ENCODE measurements around the gene CLNK.

CLNK gene

DNA sequence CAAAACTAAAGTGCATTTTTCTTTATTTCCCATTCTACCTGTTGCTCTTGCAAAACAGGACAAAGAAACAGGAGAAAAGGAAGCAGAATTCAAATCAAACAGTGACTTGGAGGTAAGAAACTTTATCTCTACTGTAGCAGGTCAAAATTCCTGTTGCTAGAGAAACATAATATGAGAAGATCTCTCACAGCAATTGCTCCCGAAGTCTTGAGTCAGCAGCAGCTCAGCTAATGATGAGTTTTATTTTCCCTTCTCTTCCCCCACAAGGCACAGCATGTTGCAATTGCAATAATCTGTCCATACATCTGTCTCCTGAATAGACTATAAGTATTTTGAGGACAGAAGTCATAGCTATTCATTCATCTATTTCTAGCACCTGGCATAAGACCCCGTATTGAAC is 112.7 kb downstream of the CLNK start:
- DNase-seq, result no peak

DNA sequence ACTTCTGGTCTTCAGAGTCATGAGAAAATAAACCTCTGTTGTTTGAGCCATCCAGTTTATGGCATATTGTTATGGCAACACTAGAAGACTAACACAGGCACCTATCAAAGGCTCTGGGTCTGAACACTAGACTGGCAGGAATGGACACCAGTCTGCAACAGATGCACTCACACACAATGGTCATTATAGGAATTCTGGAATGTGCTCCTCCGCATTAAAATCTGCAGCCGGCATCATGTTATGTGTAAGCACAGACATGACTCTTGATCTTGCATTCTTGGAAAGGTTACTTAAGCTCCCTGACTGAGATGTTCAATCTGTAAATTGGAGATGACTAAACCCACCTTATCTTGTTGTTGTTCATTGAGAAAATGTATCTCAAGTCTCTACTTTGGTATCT is 115.1 kb downstream of the CLNK start:
- no peak for DNase-seq

DNA sequence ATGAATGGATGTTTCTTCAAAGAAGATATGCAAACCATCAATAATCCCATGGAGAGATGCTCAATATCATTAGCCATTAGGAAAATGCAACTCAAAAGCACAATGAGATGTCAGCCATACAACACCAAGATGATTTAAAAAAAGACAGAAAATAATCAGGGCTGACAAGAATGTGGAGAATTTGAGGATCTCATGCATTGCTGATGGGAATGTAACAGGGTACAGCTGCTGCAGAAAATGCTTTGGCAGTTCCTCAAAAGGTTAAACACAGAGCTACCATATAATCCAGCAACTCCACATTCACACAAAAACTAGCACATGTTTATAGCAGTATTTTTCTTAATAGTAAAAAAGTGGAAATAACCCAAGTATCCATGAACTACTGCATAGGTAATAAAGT is 116.8 kb downstream of the CLNK start:
- DNase-seq, result no peak

DNA sequence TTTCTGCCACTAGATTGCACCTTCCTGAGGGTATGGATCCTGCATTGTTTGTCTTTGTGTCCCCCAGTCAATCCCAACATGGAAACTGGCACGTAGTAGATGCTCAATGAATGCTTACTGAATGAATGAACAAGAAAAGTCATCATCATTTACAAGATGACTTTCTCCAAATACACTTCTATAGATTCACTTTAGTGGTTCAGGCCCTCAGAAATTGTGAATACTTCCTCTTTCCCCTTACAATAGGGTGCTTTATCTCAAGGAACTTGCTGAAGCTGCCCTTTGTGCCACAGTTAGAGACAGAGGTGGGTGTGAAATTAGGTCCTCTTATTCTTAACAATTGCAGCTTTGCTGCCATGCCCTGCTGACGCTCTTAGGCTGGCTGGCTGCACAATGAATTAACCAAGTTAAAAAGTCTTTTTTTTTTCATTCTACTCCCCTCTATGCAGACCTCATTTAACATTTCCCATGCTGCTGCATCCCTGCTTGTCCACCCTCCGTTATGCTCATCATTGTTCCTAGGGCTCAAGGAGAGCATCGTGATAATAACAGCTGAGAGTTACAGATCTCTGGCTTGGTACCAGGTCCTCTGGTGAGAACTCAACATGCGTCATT is 119.3 kb downstream of the CLNK start:
- DNase-seq, result no peak

DNA sequence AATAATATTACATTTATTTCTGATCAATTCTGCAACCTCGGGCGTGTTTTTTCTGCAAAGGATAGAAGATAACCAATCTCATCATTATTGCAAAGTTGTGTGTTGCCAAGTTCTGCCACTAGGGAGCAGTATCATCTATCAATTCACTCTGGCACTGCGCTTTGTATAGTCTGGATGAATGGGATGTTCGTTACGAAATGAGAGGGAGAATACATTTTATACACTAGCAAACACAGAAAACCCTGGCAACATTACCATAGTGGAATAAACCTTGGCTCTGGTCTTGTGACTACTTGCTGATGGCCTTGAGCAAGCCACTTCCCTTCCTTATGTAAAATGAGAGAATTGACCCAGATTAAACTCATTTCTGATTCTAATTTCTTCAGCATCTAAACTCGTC is 129.9 kb downstream of the CLNK start:
- DNase-seq, result peak; percentile 30

DNA sequence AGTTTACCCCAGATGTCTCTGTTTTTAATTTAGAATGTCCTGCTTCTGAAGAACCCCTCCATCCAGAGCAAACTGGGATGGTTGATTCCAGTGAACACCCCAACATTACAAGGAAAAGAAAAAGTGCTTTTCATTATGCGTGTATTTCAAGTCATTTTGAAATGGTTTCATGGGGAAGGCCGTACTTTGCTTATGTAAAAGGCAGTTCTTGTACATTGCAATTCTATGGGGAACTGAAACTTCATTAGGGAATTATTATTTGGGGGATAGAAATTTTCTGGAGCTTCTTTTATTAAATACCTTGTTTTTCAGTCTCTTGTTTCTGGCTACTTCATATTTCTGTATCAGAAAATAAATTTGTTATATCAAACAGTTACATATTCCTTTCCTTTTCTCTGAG is 130.4 kb downstream of the CLNK start:
- DNase-seq, result no peak

DNA sequence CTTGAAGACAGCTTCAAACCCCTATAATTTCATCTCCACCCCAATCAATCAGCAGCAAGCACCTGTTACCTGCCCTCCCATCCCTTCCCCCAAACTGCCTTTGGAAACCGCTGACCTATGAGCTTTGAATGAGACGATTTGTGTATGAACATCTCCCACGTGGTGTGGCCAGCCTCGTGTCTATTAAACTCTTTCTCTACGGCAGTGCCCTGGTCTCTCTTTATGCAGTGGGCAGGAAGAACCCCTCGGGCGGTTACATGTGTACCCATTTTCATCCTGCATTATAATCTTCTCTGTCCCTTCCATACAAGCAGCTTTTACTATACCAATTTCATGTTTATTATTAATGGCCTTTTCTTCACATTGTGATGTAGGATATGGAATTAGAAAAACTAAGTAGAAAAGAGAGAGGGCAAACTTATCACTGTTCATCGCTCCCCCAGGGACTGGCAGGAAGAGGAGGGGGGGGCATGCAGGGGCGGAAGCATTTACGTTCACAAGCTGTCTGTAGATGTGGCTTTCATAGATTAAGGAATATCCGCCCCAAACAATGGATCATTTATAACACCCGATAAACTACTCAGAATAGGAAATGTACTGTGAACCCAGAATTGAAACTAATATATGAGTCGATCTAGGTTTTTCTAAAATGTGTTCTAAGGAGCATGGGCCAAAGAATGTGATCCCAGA is 131.8 kb downstream of the CLNK start:
- no peak for DNase-seq

DNA sequence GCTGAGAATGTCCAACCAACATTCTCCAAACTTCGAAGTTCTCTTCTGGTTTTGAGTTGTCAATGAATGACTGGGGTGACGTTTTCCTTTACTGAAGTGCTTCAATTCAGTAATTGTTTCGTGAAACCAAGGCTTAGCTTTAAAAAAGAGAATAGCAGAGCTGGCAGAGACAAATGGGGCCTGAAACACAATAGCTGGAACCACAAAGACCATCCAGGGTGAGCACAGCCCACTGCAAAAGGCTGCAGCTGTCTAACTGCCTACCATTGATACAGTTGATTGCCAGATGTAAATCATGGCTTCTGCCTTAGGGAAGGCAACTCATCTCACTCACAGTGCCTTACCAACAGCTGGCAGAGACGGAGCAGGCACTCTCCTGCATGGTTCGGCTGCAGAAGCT is 148.7 kb downstream of the CLNK start:
- no peak for DNase-seq

DNA sequence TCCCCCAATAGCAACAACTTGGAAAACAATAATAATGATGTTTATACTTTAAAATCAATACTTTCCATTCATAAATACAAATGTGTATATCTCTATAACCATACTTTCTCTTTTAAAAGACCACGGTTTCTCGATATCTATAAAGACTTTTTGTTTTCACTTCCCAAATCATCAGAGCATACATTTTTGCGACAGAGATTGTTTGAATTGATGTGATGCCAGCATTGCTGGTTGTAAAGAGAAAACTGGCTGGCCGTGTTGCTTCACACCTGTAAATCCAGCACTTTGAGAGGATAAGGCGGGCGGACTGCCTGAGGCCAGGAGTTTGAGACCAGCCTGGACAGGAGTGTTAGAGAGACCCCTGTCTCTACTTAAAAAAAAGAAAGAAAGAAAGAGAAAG is 149.7 kb downstream of the CLNK start:
- DNase-seq, result no peak

DNA sequence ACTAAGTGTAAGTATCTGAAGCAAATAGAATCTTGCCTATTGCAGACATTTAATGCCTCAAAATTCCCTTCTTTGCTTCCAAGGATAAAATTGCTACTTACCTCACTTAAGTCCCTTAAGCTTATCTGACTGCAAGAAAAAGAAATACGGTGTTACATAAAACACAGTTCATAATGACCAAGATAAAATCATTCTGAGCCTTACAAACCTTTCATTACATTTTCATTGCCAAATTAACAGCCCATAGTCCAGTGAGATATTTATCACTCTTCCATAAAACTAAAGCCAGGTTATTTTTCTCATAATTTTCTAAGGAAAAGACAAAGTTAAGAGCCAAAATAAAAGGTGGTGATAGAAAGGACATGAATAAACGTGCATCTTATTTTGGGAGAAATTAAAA is 152.4 kb downstream of the CLNK start:
- DNase-seq, result no peak

DNA sequence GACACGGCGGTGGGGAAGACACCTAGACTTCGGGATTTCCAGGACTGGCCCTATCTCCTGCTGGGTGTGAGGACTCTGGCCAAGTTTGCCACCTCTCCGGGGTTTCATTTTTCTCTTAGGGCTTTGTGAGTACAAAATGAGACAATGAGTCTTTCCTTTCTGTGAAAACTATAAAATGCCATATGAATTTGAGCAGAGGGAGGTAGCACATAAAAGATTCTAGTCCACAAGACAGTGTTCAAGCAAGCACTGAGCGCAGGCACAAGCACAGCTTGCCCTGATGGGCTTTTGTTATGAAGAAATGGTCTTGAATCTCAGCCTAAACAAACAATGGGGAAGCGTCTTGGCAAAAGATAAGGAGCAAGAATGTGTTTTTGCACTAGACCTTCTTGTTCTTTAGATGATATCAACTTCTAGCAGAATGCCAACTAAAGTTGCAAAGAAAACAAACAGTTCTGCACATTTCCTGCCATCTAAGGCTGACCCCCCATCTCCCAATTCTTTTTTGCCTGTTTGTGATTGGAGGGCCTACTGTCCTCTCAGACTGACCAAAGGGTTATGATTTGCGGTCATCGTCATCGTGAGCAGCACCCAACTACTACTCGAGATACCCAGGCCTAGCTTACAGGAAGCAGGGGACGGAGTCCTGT is 154.3 kb downstream of the CLNK start:
- DNase-seq, result no peak

DNA sequence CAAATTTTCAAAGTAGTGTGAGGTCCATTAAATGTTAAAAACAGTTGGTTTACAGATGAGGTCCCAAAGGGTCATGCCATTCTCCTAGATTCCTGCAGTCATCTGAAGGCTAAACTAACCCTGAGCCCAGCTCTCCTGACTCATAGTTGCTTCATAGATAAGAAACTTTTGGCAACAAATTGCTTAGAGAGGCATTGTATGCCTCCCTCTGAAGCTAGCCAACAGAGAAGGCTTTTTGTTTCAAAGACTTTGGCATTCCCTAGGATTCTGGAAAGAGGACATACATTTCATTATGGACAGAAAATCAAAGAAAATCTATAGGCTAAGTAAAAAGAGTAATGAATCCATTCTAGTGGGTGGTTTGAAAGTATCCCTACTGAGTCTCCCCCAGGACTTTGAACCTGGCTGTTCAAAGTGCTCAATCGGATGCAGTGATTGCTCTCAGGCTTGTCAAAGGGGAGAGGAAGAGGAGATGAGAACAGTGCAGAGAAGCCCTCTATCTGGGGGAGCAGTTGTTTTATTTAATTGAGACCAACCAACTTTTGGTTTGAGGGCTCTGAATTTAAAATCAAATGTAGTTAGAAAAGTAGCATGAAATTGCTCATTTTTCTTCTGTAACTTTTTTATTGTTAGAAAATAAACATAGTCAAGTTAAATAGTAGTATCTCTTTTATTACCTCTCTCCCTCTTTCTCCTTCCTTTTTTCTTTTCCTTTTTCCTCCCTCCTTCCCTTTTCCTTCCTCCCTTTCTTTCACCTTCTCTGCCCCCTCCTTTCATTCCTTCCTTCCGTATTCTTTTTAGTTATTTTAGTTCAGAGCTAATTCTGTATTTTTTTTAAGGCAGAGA is 155.1 kb downstream of the CLNK start:
- no peak for DNase-seq

DNA sequence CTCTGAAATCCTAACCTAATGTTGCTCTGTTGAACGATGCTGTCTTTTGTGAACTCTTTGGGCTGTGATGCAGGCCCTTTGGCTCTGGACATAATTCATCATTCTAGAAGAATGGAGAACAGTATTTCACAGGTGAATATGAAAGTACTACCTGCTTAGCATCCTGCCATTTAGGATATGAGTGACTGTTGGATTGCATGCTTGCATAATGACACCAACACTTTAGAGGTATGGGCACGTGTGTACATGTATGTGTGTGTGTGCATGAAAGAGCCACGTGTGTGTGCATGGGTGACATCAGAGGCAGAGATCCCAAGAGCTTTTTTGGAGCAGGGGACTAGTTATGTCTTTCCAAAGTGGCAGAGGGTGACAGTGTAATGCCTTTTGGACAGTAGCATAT is 157.1 kb downstream of the CLNK start:
- no peak for DNase-seq

DNA sequence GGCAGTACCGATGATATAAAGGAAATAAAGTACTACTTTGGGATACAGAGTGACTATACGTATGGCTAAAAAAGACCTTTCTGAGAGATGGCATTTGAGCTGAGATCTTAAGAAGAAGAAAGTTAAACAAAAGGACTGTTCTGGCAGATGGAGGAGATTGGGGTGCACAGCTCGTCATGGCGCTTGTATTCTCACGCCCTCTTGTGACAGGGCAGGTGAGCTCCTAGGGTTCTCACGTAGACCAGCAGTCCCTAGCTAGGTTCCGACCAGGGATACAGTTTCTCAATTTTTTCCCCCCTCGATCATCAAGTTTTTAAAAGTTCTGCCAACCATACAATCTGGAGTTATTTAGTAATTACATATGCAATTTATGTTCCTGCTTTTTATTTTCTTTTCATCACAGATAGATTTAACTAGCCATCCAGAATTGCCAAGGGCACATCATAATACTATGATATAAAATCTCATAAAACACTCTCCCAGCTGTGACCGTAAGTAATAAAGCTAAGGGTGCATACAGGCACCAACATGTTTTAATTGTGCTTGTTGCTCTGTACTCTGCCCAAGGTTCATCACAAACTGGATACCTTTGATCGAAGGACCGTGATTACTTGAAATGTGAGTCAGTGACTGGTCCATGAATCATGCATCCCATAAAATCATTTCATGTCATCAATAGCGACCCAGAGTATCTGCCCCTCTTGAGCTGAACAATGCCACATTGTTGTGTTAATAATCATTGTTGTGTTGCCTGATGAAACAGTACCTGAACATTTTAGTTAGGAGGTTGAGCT is 157.9 kb downstream of the CLNK start:
- DNase-seq, result no peak

DNA sequence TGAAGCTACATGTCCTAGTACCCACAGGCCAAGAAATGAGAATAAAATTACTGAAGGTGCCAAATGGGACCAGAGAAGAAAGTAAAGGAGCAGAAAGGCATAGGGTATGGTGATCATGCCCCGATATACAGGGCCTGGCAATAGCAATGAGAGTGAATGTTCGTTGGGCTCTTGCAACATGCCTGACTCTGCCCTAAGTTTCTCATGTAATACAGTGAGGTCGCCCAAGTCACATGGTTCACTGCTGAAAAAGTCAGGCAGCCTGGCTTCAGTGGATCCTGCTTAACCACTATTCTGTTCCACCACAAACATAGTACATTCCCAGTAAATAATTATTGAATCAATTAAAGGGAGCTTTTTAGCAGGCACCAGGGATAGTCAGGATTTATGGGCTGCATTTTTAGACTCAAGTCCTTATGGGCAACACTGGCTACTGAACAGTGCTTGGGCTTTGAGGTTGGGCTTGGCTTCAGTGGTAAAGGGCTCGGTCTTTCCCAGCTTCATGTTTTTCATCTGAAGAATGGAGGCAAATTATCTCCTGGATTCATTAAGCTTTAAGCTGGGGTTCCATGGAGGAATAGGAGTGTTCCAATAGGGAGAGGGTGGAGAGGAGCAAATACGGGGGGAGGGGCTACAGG is 160.3 kb downstream of the CLNK start:
- no peak for DNase-seq

DNA sequence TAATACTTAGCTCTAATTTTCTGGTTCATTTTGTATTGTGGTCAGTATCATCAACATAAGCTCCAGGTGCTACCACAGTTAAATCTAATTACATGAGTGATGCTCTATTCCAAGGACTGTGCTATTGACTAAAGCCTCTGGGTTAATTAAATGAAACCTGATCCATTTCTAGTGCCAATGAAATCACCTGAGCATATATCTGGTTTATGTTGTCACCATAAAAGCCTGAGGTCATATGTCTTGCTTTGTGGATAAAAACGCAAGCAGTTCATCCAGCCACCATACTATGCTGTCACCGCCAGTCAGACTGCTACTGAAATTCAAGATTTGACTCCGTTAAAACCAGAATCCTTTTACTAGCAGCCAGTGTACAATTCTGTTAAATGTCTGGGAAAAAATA is 163.1 kb downstream of the CLNK start:
- DNase-seq, result no peak

DNA sequence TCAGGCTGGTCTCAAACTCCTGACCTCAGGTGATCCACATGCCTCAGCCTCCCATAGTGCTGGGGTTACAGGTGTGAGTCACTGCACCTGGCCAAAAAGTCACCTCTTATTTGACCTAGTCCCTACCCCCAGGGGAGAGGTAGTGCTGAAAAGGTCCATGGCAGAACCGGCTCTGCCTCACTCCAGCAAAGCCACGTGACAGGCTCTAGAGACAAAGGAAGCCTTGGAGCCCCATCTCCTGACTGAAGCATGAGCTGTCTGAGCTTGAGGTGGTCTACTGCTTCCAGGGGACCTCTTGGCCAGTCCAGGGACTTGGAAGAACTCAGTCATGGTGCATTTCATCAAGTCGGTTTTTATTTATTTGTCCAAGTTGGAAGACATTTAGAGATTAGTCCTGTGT is 174.8 kb downstream of the CLNK start:
- DNase-seq, result no peak

DNA sequence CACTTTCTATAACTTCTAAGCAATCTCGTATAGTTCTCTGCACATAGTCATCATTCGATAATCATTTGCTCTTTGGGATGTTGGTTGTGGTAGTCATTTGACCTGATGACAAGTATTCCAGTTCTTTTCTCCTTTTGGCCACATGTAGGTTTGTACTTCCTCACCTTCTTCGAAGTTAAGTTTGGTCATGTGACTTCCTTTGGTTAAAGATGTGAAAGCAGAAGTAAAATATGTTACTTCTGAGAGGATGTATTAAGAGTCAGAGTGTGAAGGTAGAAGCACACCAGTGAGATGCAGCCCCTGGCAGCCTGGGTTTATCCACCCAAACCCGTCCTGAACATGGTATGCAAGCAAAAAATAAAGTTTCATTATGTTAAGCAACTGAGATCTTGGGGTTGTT is 178.5 kb downstream of the CLNK start:
- DNase-seq, result no peak

DNA sequence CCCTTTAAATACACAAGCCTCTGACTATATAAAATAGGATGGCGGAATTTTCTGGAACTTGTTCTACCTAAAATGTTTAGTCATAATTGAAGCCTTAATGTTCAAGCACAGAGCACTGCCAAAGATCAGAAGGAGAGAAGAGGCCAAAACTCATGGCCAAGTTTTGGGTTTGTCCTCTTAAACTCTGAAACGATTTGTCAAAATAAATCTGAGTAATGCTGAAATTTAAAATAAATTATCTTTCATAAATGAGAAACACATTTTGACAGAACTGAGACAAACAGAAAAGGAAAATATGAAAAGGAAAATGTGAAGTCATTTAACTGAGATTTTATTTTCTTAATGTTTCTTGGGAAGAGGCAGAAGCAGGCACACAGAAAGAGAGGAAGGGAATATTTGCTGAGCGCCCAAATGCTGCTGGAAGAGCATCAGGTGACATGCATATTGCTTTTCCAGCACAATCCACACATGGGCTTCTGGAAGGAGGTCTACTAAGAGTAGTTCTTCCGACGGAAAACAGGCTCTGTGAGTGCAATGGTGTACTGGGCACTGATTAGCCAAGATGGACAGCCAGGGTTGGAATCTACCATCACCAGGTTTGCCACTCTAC is 179.9 kb downstream of the CLNK start:
- no peak for DNase-seq

DNA sequence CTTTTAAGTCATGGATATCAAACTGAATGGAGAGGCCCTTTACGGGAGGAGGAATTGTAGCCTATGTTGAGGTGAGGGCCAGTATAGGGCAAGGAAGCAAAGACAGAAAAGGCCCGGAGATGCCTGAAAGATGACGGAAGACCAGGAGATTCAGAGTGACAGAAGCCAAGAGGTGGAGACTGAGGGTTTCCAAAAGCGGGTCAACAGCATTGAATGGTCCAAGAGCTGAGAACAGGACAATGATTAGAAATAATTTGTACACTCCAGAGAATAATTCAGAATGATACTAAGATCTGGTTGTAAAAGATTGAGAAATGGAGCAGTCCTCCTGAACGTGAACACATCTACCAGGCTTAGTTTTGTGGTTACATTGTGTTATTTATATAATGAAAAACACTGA is 181.9 kb downstream of the CLNK start:
- DNase-seq, result no peak

DNA sequence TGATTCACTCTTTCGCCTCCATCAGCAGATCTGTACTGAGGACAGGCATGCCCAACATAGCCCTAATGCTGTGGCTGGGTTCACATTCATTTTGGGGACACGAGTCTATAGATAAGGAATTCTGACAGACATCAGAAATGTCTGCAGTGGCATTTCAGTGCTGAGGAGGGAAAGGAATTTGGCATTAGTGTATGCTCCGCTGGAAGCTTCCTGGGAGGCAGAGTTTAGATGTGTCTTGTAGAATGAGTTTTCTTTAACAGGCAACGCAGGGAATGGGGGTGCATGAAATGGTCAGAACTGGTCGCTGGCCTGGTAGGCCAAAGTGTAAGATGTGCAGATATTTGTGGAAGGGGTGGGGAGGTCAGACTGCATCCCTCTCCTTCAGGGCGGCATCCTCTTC is 183.8 kb downstream of the CLNK start:
- DNase-seq, result no peak

DNA sequence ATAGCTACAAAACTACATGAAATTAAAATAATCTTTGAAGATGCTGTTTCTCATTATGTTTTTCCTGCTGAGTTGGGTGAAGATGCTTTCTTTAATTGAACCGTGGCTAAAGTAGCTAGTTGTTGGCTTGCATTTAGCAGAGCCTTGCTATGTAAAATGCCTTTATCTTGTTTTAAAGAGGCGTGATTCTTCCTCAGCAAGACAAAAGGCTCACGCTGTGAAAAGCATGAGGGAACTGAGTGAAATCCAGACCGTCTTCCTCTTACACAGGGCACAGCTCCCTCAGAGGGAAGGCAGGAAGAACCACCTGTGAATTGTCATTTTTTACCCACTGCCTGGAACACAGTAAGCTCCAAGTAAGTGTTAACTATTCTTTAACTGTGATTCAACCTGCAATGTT is 188.4 kb downstream of the CLNK start:
- DNase-seq, result no peak
